ENCODE results near the gene MCTP1. TPM values are rescaled to one million over a fixed set of nuclear protein-coding genes. Genes with fewer than 3 reads are reported as not detected.

The MCTP1 gene
- polyA plus RNA-seq, 1 donor: 7.7 TPM

- DNase-seq: no peak
Observed at GRCh38 chr5:94944160-94944559, 340.7 kb downstream of the MCTP1 start.

GRCh38 chr5:94941122-94941755, 343.7 kb downstream of the MCTP1 start:
- no peak for DNase-seq

- DNase-seq: no peak
Observed at GRCh38 chr5:94932259-94932658, 352.6 kb downstream of the MCTP1 start.

GRCh38 chr5:94928891-94929290, 356.0 kb downstream of the MCTP1 start:
- DNase-seq: no peak

- no peak for DNase-seq
Observed at GRCh38 chr5:94920570-94920969, 364.3 kb downstream of the MCTP1 start.

GRCh38 chr5:94916619-94917018, 368.3 kb downstream of the MCTP1 start:
- no peak for DNase-seq

- no peak for DNase-seq
Observed at GRCh38 chr5:94911276-94911675, 373.6 kb downstream of the MCTP1 start.

GRCh38 chr5:94910721-94911120, 374.2 kb downstream of the MCTP1 start:
- no peak for DNase-seq

GRCh38 chr5:94908889-94909480, 375.9 kb downstream of the MCTP1 start:
- no peak for DNase-seq

GRCh38 chr5:94906750-94907149, 378.1 kb downstream of the MCTP1 start:
- DNase-seq: no peak

GRCh38 chr5:94903726-94904125, 381.2 kb downstream of the MCTP1 start:
- no peak for DNase-seq

- DNase-seq: no peak
Observed at GRCh38 chr5:94901191-94901979, 383.5 kb downstream of the MCTP1 start.

GRCh38 chr5:94900006-94900505, 384.8 kb downstream of the MCTP1 start:
- DNase-seq: no peak

- peak; percentile 52 for DNase-seq
Observed at GRCh38 chr5:94893412-94894135, 391.3 kb downstream of the MCTP1 start.

- no peak for DNase-seq
Observed at GRCh38 chr5:94891972-94892371, 392.9 kb downstream of the MCTP1 start.

GRCh38 chr5:94891565-94891964, 393.3 kb downstream of the MCTP1 start:
- DNase-seq: no peak

- DNase-seq: no peak
Observed at GRCh38 chr5:94890907-94891306, 394.0 kb downstream of the MCTP1 start.

GRCh38 chr5:94888674-94889073, 396.2 kb downstream of the MCTP1 start:
- DNase-seq: no peak

- DNase-seq: no peak
Observed at GRCh38 chr5:94885931-94886330, 399.0 kb downstream of the MCTP1 start.

- DNase-seq: peak; percentile 78
Observed at GRCh38 chr5:94884311-94884710, 400.6 kb downstream of the MCTP1 start.

- no peak for DNase-seq
Observed at GRCh38 chr5:94872526-94872925, 412.4 kb downstream of the MCTP1 start.

GRCh38 chr5:94870511-94871183, 414.2 kb downstream of the MCTP1 start:
- DNase-seq: no peak
